Common myeloid progenitor, CD34-positive (primary cell): Measurements from ENCODE around the gene CIAO3.

ENCODE experiments used
- CTCF ChIA-PET: fragments of 350-600 bp; sonication (Branson Sonifier 250); formaldehyde crosslinking; loops from one replicate; lab custom pipeline; 2021; ENCODE audit warnings: antibody characterized with exemption; lab: Charles Lee
- POLR2A ChIA-PET: fragments of 350-600 bp; sonication (Branson Sonifier 250); formaldehyde crosslinking; loops from one replicate; lab custom pipeline; 2021; ENCODE audit warnings: antibody characterized with exemption; lab: Charles Lee
- DNase-seq, 3 donors: peaks; one replicate each; pipeline versions ENCODE4 v3.0.0 to v3.0.0-alpha.2; 2013
- H3K27ac ChIP-seq, 2 experiments: 1 replicate in 1 of 2; 2 replicates in 1 of 2; pipeline ENCODE4 v1.7.0; 2013; ENCODE audit warnings: inconsistent platforms in 2 of 2, low read length in 2 of 2, mild to moderate bottlenecking in 2 of 2, low read depth in 1 of 2, moderate library complexity in 1 of 2; ENCODE audit not compliant: severe bottlenecking in 2 of 2, insufficient read depth in 1 of 2, poor library complexity in 1 of 2
- H3K27me3 ChIP-seq, 5 experiments: replicated peaks in 2 of 5; 1 replicate in 3 of 5; 2 replicates in 2 of 5; pipeline versions ENCODE4 v1.6.1 to v1.7.0; 2013; ENCODE audit warnings: low read length in 4 of 5, mild to moderate bottlenecking in 2 of 5, moderate library complexity in 2 of 5, inconsistent platforms in 1 of 5; ENCODE audit not compliant: insufficient read depth in 5 of 5, control insufficient read depth in 4 of 5
- H3K36me3 ChIP-seq, 4 experiments: 1 replicate in 2 of 4; 2 replicates in 2 of 4; pipeline versions ENCODE4 v1.6.1 to v1.7.0; 2013; ENCODE audit warnings: low read length in 3 of 4, control low read depth in 1 of 4, mild to moderate bottlenecking in 1 of 4; ENCODE audit not compliant: control insufficient read depth in 4 of 4, insufficient read depth in 4 of 4
- H3K4me1 ChIP-seq, 4 experiments: 1 replicate in 3 of 4; 2 replicates in 1 of 4; pipeline versions ENCODE4 v1.6.1 to v1.7.1; 2013; ENCODE audit warnings: low read length in 3 of 4, mild to moderate bottlenecking in 3 of 4, control low read depth in 1 of 4, inconsistent platforms in 1 of 4, moderate library complexity in 1 of 4; ENCODE audit not compliant: control insufficient read depth in 4 of 4, insufficient read depth in 4 of 4; ENCODE audit errors: control extremely low read depth in 1 of 4
- H3K4me3 ChIP-seq, 7 experiments: 1 replicate in 4 of 7; 2 replicates in 3 of 7; pipeline versions ENCODE4 v1.5.1 to v1.7.0; 2013; ENCODE audit warnings: mild to moderate bottlenecking in 7 of 7, low read length in 6 of 7, moderate library complexity in 6 of 7, inconsistent platforms in 2 of 7, low read depth in 2 of 7, control low read depth in 1 of 7; ENCODE audit not compliant: insufficient read depth in 4 of 7, control insufficient read depth in 1 of 7; ENCODE audit errors: extremely low read depth in 1 of 7
- H3K9me3 ChIP-seq, 5 experiments: 1 replicate in 4 of 5; 2 replicates in 1 of 5; pipeline versions ENCODE4 v1.6.1 to v1.7.1; 2013; ENCODE audit warnings: low read length in 4 of 5, mild to moderate bottlenecking in 2 of 5, inconsistent platforms in 1 of 5, low read depth in 1 of 5, moderate library complexity in 1 of 5; ENCODE audit not compliant: control insufficient read depth in 4 of 5, insufficient read depth in 2 of 5; ENCODE audit errors: control extremely low read depth in 1 of 5
- WGBS: methylation state at CpG from one replicate; pipeline ENCODE4 v1.1.5; 2013; ENCODE audit not compliant: insufficient coverage; 5-methylcytosine and 5-hydroxymethylcytosine counted together

The CIAO3 gene

DNA sequence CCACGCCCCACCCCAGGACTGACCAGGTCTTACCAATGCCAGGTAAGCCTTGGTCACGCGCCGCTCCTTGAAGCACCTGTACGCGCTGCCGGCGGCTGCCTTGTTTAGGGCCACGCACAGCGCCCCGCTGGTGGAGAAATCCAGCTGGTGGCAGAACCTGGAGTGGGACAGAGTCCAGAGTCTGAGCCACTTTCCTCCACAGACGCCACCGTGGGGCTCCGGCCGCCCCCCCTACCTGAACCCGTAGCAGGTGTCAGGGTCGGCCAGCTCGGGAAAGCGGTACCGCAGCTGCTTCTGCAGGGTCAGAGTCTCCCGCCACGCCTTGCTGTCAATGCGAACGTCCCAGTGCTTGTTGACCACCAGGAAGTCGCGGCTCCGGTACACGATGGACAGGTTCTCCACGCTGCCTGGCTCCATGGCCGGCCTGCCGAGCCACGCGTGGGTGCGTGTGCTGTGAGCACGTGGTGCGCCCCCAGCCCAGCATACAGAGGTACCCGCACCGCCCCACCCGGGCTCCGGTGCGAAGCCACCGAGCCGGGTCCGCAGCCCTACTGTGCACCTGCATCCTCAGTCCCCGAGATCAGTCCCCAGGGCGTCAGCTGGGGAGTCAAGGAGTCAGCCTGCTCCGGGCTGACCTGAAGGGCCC lies 46.6 kb upstream of the CIAO3 start:
- POLR2A ChIA-PET = no interaction called here
- Histone ChIP-seq H3K27ac (peak overlapping the region; percentile 46 to 80), H3K4me1 (peaks cover 0 to 27% (median 22%) of the 10 kb centered on the region in 4 experiments), H3K4me3 (peak overlapping the region; percentile 69 to 97 (median 84)), H3K36me3 (peaks cover 5 to 49% (median 26%) of the 10 kb centered on the region in 4 experiments), H3K9me3 (no peaks in the 10 kb centered on the region), H3K27me3 (peaks cover 0 to 2% (median 0%) of the 10 kb centered on the region in 5 experiments)
- WGBS = 45% methylated on average over 41 of the region's 47 CpGs
- no peak for DNase-seq
- CTCF ChIA-PET = interaction anchor here (1.0 to 8.1 kb wide), 6 partner anchors 40 to 76 kb away, joined by 3 to 104 read pairs (median 6); partner anchors contain the start of genes ANTKMT and METRN

DNA sequence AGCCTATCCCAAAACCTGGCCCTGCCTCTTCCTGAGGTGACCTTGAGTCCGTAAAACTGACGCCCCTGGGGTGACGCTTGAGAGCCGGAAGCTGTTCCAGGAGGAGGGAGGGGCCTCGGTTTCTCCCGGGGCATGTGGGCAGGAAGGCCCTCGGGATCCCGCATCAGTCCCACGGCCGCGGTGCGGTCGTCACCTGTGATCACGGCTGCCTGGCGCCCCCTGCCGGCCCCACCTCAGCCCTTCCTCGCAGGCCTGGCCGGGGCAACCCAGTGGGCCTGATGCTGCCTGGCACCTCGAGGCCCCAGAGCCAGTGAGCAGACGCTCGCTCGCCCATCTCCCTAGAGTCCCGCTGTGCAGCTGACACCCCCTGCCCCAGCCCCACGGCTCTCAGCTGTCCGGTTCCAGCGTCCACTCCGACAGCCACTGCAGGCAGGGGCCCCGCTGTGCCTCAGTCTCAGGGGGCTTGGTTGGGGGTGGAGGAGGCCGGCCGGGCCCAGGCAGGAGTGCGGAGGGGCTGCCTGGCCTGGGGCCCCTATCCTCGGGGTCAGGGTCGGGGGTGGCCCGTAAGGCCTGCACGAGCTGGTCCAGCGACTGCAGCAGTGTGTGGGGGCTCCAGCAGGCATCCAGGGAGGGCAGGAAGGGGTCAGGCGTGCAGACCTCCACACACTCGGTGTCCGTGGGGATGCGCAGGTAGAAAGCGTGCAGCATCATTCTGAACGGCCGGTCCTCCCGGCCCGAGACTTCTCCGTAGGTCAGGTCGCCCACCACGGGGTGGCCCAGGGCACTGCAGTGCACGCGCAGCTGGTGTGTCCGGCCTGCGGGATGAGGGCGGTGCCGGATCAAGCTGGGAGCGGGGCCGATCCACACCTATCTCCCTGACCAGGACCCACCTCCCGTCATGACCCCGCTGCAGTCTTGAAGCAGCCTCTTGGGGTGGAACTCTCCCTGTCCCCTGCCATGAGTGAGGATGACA lies 45.1 kb upstream of the CIAO3 start:
- H3K27me3 ChIP-seq = peaks cover 0 to 7% (median 0%) of the 10 kb centered on the region in 5 experiments
- CTCF ChIA-PET = interaction anchor here (0.7 to 8.1 kb wide), 15 partner anchors 10 to 74 kb away, joined by 3 to 104 read pairs (median 4); partner anchors contain the start of gene METRN
- H3K36me3 ChIP-seq = peaks cover 4 to 34% (median 17%) of the 10 kb centered on the region in 4 experiments
- H3K9me3 ChIP-seq = no peaks in the 10 kb centered on the region
- WGBS = 70% methylated on average over 51 of the region's 58 CpGs
- POLR2A ChIA-PET = no interaction called here
- DNase-seq = peak; percentile 64 to 71 (median 66)
- peaks cover 0 to 32% (median 25%) of the 10 kb centered on the region in 4 experiments for H3K4me1 ChIP-seq
- H3K27ac ChIP-seq = no peak overlapping the region
- H3K4me3 ChIP-seq = no peak overlapping the region

DNA sequence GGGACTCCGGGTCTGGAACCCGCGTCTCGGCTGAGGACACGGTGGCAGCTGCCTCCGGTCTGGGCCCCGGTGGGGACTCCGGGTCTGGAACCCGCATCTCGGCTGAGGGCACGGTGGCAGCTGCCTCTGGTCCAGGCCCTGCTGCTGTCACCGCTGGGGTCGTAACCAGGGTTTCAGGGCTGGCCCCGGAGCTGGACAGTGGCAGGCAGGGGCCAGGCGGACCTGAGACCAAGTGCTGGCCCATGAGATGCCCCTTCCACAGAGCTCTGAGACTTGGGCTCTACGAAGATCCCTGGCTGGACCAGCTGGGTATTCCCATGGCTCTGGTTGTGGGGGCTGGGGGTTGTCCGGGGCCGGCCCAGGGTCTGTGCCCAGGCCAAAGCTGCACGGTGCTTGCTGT lies 43.6 kb upstream of the CIAO3 start:
- Histone ChIP-seq H3K4me1 (peaks cover 0 to 31% (median 23%) of the 10 kb centered on the region in 4 experiments), H3K36me3 (peaks cover 0 to 22% (median 10%) of the 10 kb centered on the region in 4 experiments), H3K27ac (no peak overlapping the region), H3K27me3 (peaks cover 0 to 10% (median 0%) of the 10 kb centered on the region in 5 experiments), H3K4me3 (no peak overlapping the region), H3K9me3 (no peaks in the 10 kb centered on the region)
- 93% methylated on average over 19 of the region's 19 CpGs for WGBS
- no peak for DNase-seq
- CTCF ChIA-PET = interaction anchor here (0.9 to 8.1 kb wide), 15 partner anchors 12 to 76 kb away, joined by 3 to 104 read pairs (median 8); partner anchors contain the start of gene METRN
- POLR2A ChIA-PET = no interaction called here

DNA sequence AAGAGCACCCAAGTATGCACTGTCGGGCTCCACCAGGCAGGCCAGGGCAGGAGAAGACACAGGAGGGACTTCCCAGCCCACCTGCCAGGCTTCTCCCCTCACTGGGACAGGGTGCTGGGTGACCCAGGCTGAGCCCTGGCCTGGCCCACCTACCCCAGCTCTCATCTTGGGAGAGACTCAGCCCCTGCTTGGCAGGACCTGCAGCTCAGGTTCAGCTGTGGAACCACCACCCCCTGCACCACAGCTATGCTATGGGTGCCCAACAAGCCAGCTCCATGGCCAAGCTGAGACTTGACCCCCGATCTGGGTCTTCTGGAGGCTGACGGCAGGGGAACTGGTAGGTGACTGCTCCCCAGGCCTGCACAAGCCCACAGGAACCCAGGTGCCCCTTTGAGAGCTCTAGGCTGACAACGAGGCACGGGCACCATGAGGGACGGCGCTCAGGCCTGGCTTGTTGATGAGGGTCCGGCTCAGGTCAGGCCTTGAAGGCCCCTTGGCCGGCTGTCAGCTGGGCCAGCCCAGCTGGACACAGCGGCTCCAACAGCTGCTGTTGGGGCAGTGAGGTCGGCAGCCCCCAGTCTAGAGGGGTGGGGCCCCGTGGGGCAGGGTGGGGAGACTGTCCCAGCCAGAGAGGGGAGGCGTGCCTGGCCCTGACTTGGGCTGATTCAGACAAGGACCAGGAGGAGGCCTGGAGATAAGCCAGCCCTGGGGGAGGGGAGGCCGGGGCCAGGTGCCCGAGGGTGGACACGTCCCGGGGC lies 42.8 kb upstream of the CIAO3 start:
- no peak for DNase-seq
- Histone ChIP-seq H3K27me3 (peaks cover 0 to 13% (median 0%) of the 10 kb centered on the region in 5 experiments), H3K4me3 (no peak overlapping the region), H3K9me3 (no peaks in the 10 kb centered on the region), H3K36me3 (peaks cover 0 to 22% (median 10%) of the 10 kb centered on the region in 4 experiments), H3K27ac (no peak overlapping the region), H3K4me1 (peaks cover 0 to 22% (median 15%) of the 10 kb centered on the region in 4 experiments)
- POLR2A ChIA-PET = no interaction called here
- CTCF ChIA-PET = interaction anchor here (0.7 to 8.1 kb wide), 7 partner anchors 13 to 72 kb away, joined by 3 to 104 read pairs (median 8); partner anchors contain the start of gene METRN
- WGBS = 83% methylated on average over 13 of the region's 17 CpGs

DNA sequence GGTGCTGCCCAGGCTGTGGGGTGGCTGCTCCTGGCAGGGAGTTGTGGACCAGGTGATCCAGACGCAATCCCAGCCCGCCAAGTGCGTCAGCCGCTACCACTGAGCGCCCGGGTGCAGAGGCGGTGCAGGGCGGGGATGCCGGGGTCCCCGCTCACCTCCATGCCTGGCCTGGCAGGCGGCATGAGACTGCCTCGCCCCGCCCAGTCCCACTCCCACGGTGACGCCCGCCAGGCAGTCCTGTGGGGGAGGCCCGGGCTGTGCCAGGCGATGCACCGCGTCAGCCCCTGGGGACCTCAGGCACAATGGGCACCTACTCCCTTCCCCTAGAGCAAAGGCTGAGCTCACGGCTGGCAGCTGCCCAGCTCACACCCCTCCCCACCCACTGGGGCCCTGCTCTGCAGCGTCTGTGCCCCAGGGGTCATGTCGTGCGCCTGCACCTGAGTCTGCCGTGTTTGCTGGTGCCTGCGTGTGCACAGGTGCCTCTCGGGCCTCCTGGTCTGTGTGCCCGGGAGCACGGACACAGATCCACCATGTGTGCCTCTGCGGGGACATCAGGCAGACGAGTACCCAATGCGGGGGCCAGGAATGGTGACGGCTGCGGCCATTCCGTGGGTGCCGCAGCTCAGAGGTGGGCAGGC lies 42.1 kb upstream of the CIAO3 start:
- DNase-seq = no peak
- Histone ChIP-seq H3K27ac (no peak overlapping the region), H3K4me1 (peaks cover 0 to 22% (median 17%) of the 10 kb centered on the region in 4 experiments), H3K4me3 (no peak overlapping the region), H3K36me3 (peaks cover 0 to 22% (median 10%) of the 10 kb centered on the region in 4 experiments), H3K27me3 (peaks cover 0 to 18% (median 2%) of the 10 kb centered on the region in 5 experiments), H3K9me3 (no peaks in the 10 kb centered on the region)
- POLR2A ChIA-PET = no interaction called here
- CTCF ChIA-PET = interaction anchor here (0.9 to 8.1 kb wide), 6 partner anchors 12 to 80 kb away, joined by 3 to 104 read pairs (median 4); partner anchors contain the start of genes CIAO3 and METRN
- WGBS = 85% methylated on average over 29 of the region's 36 CpGs

DNA sequence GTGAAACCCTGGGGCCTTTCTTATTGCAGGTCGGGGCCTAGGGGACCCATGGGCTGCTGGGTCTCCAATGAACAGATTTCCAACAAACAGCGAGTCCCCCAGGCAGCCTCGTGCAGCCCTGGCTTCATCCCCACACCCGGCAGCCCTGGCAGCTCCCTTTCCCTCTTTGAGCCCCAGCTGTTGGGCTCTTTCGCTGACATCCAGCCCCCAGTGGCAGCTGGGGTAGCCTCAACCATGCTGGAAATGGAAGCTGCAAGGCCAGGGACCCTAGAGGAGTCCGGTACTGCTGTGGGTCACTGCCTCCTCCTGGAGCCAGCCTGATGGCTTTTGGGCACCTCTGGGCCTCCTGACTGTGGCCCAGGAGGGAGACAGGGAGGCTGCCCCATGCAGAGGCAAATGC lies 41.5 kb upstream of the CIAO3 start:
- Histone ChIP-seq H3K27ac (no peak overlapping the region), H3K4me1 (peaks cover 0 to 18% (median 14%) of the 10 kb centered on the region in 4 experiments), H3K4me3 (no peak overlapping the region), H3K9me3 (no peaks in the 10 kb centered on the region), H3K27me3 (peaks cover 0 to 18% (median 3%) of the 10 kb centered on the region in 5 experiments), H3K36me3 (peaks cover 0 to 22% (median 10%) of the 10 kb centered on the region in 4 experiments)
- CTCF ChIA-PET = interaction anchor here (0.9 to 1.6 kb wide), 3 partner anchors 33 to 80 kb away, joined by 3 to 5 read pairs (median 4); partner anchors contain the start of gene CIAO3
- 81% methylated on average over 6 of the region's 6 CpGs for WGBS
- DNase-seq = no peak
- POLR2A ChIA-PET = no interaction called here
